Testis (tissue), 2 donors: Measurements from ENCODE around the gene UNC5B.

ENCODE experiments used
- POLR2A ChIP-seq: fragments of 450-650 bp; IDR thresholded peaks from one replicate; pipeline ENCODE4 v1.6.1; 2017; ENCODE audit warnings: antibody characterized with exemption, mild to moderate bottlenecking, moderate library complexity
- TF ChIP-seq, protein P1 (sequence below), 3 experiments: fragments of 450-650 bp in 2 of 3; fragments of 200-600 bp in 1 of 3; sonication (generic) in 1 of 3; IDR thresholded peaks; one replicate each; pipeline ENCODE4 v1.5.1; 2016 to 2019; ENCODE audit warnings: antibody characterized with exemption in 3 of 3, mild to moderate bottlenecking in 2 of 3, moderate library complexity in 1 of 3

DNA sequence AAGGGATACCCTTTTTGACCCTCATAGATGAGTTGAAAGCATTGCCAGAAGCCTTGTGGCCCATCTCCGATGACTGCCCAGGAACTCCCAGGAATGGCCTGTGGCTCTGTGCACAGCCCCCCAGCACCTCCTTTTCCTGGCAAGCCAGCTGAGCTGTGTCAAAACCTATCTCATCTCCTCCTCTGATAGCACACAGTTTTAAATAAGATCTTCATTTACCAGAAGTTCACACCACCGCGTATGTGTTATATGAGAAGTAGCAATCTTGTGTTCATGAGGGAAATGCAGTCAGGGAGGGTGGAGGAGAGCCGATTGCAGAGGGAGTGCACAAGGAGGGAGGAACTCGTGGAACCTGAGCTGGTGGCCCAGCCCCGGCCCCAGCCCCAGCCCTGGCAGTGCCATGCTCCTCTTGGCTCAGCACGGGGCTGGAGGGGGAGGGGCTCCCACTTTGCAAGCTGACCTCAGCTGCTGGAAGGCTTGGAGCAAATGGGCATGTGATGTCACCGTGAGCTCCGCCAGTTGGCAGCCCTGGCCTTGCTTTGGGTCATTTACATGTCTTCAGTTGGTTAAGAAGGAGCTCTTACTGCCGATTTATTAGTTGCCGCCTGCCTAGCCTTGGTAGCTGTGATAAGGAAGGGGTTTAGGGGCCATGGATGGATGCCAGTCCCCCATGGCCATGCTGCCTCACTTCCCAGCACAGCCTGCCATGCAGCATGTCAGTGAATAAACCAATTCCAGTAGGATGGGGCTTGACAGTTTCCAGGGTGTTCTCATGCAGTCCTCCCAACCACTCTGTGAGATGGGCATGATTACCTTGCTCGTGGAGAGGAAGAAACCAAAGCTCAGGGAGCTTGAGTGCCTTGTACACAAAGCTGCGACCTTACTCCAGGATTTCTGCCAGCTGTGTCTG lies 20.0 kb downstream of the UNC5B start:
- TF ChIP-seq POLR2A: no peak
- TF ChIP-seq, protein P1, sequence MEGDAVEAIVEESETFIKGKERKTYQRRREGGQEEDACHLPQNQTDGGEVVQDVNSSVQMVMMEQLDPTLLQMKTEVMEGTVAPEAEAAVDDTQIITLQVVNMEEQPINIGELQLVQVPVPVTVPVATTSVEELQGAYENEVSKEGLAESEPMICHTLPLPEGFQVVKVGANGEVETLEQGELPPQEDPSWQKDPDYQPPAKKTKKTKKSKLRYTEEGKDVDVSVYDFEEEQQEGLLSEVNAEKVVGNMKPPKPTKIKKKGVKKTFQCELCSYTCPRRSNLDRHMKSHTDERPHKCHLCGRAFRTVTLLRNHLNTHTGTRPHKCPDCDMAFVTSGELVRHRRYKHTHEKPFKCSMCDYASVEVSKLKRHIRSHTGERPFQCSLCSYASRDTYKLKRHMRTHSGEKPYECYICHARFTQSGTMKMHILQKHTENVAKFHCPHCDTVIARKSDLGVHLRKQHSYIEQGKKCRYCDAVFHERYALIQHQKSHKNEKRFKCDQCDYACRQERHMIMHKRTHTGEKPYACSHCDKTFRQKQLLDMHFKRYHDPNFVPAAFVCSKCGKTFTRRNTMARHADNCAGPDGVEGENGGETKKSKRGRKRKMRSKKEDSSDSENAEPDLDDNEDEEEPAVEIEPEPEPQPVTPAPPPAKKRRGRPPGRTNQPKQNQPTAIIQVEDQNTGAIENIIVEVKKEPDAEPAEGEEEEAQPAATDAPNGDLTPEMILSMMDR (IDR thresholded peaks at IDR 0.05): no peak
